HG02885 (cell line): ENCODE data around the gene KLHL5.
"Not testable (repeated sequence)": the region's sequence is repeated elsewhere in the genome, so short reads cannot be mapped to it uniquely, and the experiment has no call there.

ENCODE experiments used
- ATAC-seq: cut with Tn5 transposase; IDR thresholded peaks from one replicate; pipeline ENCODE4 v1.9.1; 2021; ENCODE audit warnings: mild to moderate bottlenecking; ENCODE audit not compliant: unreplicated experiment, poor library complexity

The KLHL5 gene

GRCh38 chr4:39096847-39097246 is 34.8 kb downstream of the KLHL5 start:
- no peak for ATAC-seq

DNA sequence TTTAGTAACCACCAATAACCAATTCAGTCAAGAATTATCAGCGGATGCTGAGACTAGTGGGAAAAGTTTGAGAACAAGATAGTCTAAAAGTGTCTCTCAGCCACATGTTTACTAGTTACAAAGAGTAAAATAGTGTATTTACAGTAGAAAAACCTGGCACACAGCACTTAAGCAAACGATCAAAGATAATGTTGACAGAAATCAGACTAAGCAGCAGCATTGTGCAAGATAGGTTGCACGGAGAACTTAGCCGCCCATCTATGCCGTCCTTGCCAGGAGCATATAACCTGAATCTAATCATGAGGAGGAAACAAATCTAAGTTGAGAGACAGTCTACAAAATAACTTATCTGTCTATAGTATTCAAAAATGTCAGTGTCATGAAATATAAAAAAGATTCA is 35.3 kb downstream of the KLHL5 start:
- ATAC-seq: no peak

GRCh38 chr4:39102297-39102696 is 40.3 kb downstream of the KLHL5 start:
- no peak for ATAC-seq

DNA sequence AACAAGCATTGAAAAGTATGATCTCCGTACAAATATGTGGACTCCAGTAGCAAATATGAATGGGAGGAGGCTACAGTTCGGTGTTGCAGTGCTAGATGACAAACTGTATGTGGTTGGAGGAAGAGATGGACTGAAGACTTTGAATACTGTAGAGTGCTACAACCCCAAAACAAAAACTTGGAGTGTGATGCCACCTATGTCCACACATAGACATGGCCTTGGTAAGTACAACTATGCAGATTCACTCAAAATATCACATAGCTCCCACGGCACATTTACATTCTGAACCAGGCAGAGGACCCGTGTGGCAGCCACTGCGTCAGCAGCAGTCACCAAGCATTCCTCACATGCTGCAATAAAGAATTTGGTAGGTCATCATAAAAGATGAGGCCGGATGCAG is 41.3 kb downstream of the KLHL5 start:
- no peak for ATAC-seq

DNA sequence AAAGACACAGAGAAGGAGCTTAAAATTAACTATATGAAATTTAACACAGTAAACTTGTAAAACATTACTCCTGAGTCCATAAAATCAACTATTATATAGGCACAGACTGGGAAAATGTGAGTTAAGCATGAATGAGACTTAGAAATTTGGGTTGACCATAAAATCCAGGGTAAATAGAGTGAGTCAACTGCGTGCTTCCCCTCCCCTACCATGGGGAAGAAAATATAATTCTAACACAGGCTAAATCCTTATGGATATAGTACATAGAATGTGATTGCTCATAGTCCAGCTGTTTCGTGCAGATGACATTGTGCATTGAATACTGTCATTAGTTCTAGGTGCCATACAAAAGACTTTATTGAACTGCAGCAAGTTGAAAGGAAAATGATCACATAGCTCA is 42.2 kb downstream of the KLHL5 start:
- ATAC-seq: no peak

- ATAC-seq: no peak
These were observed 44.0 kb downstream of the KLHL5 start for GRCh38 chr4:39106011-39106410.

- no peak for ATAC-seq
These were observed 52.4 kb downstream of the KLHL5 start for GRCh38 chr4:39114436-39114835.

GRCh38 chr4:39118034-39118658 is 56.1 kb downstream of the KLHL5 start:
- no peak for ATAC-seq

GRCh38 chr4:39120418-39120817 is 58.4 kb downstream of the KLHL5 start:
- no peak for ATAC-seq

DNA sequence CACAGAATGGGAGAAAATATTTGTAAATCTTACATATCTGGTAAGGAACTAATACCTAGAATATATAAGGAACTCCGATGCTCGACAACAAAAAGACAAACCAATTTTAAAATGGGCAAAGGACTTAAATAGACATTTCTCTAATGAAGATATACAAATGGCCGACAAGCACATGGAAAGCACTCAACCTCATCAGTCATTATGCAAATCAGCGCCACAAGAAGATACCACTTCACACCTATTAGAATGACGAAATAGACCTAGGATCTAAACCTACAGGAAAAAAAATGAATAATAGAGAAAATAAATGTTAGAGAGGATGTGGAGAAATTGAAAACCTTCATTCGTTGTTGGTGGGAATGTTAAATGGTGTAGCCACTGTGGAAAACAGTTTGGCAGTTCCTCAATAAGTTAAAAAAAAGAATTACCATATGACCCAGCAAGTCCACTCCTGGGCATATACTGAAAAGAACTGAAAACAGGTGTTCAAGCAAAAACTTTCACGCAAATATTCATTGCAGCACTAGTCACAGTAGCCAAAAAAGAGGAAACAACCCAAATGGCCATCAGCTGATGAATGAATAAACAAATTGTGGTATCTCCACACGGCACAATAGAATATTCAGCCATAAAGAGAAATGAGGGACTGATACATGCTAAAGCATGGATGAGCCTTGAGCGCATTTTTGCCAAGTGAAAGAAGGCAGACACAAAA is 63.0 kb downstream of the KLHL5 start:
- ATAC-seq: peak; percentile 60

DNA sequence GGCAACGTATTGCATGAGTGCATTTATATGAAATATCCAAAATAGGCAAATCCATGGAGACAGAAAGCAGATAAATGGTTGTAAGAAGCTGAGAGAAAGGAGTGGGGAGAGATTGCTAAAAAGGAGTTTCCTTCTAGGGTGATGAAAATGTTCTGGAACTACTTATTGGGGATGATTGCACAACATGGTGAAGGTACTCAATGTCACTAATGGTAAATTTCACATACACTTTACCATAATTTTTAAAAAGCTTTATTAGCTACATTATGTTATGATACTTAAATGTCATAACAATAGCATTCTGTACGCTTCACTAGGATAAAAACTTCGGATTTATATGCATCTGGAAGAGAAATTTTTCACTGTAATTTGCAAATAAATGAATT is 63.6 kb downstream of the KLHL5 start:
- no peak for ATAC-seq

DNA sequence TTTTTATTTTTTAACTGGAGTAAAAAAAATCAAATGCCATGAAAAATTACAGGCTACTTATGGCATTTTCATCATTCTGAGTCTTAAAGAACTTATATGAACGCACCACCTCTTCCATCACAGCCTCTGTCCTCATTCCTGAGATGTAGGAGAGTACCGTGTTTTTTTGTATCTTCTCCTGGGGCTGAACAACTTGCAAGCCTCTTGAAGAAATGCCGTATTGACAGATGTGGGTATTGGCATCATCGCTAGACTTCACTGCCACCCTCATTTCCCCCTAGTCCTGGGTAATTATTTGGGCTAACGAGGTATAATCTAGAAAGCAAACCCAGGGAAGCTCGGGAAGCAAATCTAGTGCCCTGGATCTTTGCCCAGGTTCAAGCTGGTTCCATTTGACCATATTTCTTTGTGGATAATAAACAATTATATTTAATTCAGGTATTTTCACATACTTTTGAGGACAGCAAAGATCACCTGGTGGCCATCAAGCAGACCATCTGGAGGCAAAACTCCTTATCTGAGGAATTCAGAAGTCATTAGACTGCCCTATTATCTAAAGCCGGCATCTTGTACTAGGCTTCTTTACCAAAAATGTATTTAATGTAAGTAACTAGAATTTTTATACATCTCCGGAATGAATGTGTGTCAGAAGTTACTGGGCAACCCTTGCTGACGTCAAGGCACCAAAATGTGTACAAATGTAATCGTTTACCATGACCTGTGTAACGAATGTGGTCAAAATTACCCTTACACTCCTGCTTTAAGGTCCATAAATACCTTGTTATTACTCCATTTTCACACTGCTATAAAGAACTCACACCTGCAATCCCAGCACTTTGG is 64.4 kb downstream of the KLHL5 start:
- no peak for ATAC-seq

DNA sequence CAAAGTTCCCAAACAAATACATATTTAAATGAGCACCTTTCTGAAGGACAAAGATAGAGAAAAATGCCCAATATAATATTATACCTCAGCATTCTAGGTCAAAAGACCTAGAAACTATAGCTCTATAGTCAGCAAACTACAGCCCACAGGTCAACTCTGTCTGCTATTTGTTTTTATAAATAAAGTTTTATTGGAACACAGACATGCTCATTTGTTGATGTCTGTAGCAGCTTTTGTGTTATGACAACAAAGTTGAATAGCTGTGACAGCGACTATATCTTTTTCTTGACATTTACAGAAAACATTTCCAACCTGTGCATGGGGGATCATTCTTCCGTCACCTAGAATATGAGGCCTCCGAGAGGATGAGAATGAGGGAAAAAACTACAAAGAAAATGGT is 71.6 kb downstream of the KLHL5 start:
- no peak for ATAC-seq

- peak; percentile 36 for ATAC-seq
These were observed 72.8 kb downstream of the KLHL5 start for GRCh38 chr4:39134683-39135306.

- not testable (repeated sequence) for ATAC-seq
These were observed 76.2 kb downstream of the KLHL5 start for GRCh38 chr4:39138227-39138626.

DNA sequence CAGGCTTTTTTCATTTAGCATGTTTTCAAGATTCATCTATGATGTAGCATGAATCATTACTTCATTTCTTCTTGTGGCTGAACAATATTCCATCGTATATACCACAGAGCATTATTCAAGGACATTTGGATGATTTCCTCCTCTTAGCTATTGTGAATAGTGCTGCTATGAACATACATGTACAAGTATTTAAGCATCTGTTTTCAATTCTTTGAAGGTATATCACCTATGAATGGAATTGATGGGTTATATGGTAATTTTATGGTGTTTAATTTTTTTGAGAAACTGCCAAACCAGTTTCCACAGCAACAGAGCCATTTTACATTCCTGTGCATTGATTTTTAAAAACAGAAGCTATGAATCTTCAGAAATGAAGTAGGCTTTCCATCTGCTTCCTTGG is 84.2 kb downstream of the KLHL5 start:
- ATAC-seq: no peak

DNA sequence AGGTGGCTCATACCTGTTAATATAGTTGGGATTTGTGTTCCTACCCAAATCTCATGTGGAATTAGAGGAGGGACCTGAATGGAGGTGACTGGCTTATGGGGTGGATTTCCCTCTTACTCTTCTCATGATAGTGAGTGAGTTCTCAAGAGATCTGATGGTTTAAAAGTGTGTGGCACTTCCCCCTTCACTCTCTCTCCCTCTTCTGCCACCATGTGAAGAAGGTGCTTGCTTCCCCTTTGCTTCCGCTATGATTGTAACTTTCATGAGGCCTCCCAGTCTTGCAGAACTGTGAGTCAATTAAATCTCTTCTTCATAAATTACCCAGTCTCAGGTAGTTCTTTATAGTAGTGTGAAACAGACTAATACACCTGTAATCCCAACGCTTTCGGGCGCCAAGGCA is 92.0 kb downstream of the KLHL5 start:
- ATAC-seq: no peak

GRCh38 chr4:39157520-39157919 is 95.5 kb downstream of the KLHL5 start:
- ATAC-seq: no peak

DNA sequence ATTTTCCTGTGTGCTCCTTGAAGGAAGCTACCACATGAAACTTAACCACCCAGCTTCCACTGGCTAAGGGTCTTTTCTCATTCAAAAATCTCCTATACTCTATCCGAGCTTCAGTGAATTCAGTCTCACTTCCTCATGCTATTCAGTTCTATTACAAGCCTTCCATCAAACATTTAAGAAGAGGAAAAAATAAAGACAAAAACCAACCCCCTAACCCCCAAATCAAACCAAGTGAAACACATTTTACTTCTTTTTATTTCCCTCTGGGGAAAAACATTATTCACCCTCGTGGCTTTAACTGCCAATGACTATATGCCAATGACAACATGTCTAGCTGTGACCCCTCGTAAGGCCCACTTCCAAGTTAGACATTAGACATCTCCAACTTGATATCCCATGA is 104.1 kb downstream of the KLHL5 start:
- peak; percentile 48 for ATAC-seq

DNA sequence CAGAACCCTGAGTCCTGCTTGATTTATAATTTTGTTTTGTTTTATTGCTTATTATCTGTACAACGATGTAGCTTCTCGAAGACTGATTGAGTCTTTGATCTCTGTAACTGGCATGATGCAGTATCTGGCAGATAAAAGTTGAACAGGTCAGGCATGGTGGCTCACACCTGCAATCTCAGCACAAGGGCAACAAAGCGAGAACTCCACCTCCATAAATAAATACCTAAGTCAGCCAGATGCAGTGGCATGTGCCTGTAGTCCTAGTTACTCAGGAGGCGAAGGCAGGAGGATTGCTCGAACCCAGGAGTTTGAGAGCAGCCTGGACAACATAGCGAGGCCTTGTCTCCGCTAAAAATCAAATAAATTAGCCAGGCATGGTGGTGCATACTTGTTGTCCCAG is 104.6 kb downstream of the KLHL5 start:
- ATAC-seq: peak; percentile 41

- ATAC-seq: no peak
These were observed 107.4 kb downstream of the KLHL5 start for GRCh38 chr4:39169426-39169825.
